Measurements from ENCODE around the gene DNMT1. TPM values are rescaled to one million over a fixed set of nuclear protein-coding genes. Genes with fewer than 3 reads are reported as not detected.
A peak's percentile ranks its signal among the peaks of the same experiment; 100 is the strongest.

The DNMT1 gene
- total RNA-seq, 1 donor from 2014 or later: 44.1 TPM

GRCh38 chr19:10095948-10096614 is 98.7 kb downstream of the DNMT1 start:
- DNase-seq (ENCODE audit: low spot score): peak; percentile 93

- DNase-seq (ENCODE audit: low spot score): no peak
Observed at GRCh38 chr19:10095622-10095947, 99.2 kb downstream of the DNMT1 start.

- DNase-seq (ENCODE audit: low spot score): no peak
Observed at GRCh38 chr19:10093295-10094186, 101.2 kb downstream of the DNMT1 start.

- no peak for DNase-seq (ENCODE audit: low spot score)
Observed at GRCh38 chr19:10092648-10093294, 102.0 kb downstream of the DNMT1 start.

- DNase-seq (ENCODE audit: low spot score): no peak
Observed at GRCh38 chr19:10091895-10092641, 102.7 kb downstream of the DNMT1 start.

- no peak for DNase-seq (ENCODE audit: low spot score)
Observed at GRCh38 chr19:10091370-10091687, 103.4 kb downstream of the DNMT1 start.

GRCh38 chr19:10089801-10090375 is 104.9 kb downstream of the DNMT1 start:
- DNase-seq (ENCODE audit: low spot score): no peak

- DNase-seq (ENCODE audit: low spot score): no peak
Observed at GRCh38 chr19:10088949-10089554, 105.7 kb downstream of the DNMT1 start.

- no peak for DNase-seq (ENCODE audit: low spot score)
Observed at GRCh38 chr19:10087296-10088061, 107.3 kb downstream of the DNMT1 start.

GRCh38 chr19:10086591-10087192 is 108.1 kb downstream of the DNMT1 start:
- no peak for DNase-seq (ENCODE audit: low spot score)

- DNase-seq (ENCODE audit: low spot score): peak; percentile 80
Observed at GRCh38 chr19:10085641-10086590, 108.8 kb downstream of the DNMT1 start, which contains the start of gene SHFL. Gene SHFL, plus strand, starts transcription at chr19:10086317. Its CDS starts 111 bp downstream, at chr19:10086428.

GRCh38 chr19:10084803-10085202 is 110.0 kb downstream of the DNMT1 start:
- no peak for DNase-seq (ENCODE audit: low spot score)

GRCh38 chr19:10083911-10084310 is 110.8 kb downstream of the DNMT1 start:
- DNase-seq (ENCODE audit: low spot score): no peak

Other genes starting within 250 kb of the DNMT1 start
- gene COL5A3, start 184.4 kb downstream of the DNMT1 start, total RNA-seq: 5.9 TPM
- not detected for gene RDH8, start 181.5 kb downstream of the DNMT1 start, total RNA-seq
- gene SHFL, start 108.6 kb downstream of the DNMT1 start, total RNA-seq: 71.4 TPM
- gene ANGPTL6, start 92.3 kb downstream of the DNMT1 start, total RNA-seq: 1.2 TPM
- 35.0 TPM for gene PPAN, start 88.6 kb downstream of the DNMT1 start, total RNA-seq
- 17.8 TPM for gene P2RY11, start 83.3 kb downstream of the DNMT1 start, total RNA-seq
- 227 TPM for gene EIF3G, start 75.1 kb downstream of the DNMT1 start, total RNA-seq
- 9.5 TPM for gene S1PR2, start 36.4 kb upstream of the DNMT1 start, total RNA-seq
- 48.7 TPM for gene MRPL4, start 57.3 kb upstream of the DNMT1 start, total RNA-seq
- 8.5 TPM for gene ICAM1, start 76.2 kb upstream of the DNMT1 start, total RNA-seq
- gene ICAM4, start 92.0 kb upstream of the DNMT1 start, total RNA-seq: 0.72 TPM
- gene ICAM5, start 95.0 kb upstream of the DNMT1 start, total RNA-seq: 0.49 TPM
- 7.3 TPM for gene ZGLP1, start 114.9 kb upstream of the DNMT1 start, total RNA-seq
- 21.8 TPM for gene FDX2, start 121.1 kb upstream of the DNMT1 start, total RNA-seq
- 44.6 TPM for gene RAVER1, start 138.6 kb upstream of the DNMT1 start, total RNA-seq
- 14.7 TPM for gene ICAM3, start 144.7 kb upstream of the DNMT1 start, total RNA-seq
- gene TYK2, start 185.6 kb upstream of the DNMT1 start, total RNA-seq: 142 TPM
- gene CDC37, start 208.6 kb upstream of the DNMT1 start, total RNA-seq: 138 TPM
- 15.6 TPM for gene PDE4A, start 225.6 kb upstream of the DNMT1 start, total RNA-seq